ENCODE results near the gene N4BP2L2. TPM values are rescaled to one million over a fixed set of nuclear protein-coding genes. Genes with fewer than 3 reads are reported as not detected.

The N4BP2L2 gene
- polyA plus RNA-seq, 1 donor (not counting 4 experiments of a cell fraction or from before 2014, with no cell fraction given): 75.4 TPM

DNA sequence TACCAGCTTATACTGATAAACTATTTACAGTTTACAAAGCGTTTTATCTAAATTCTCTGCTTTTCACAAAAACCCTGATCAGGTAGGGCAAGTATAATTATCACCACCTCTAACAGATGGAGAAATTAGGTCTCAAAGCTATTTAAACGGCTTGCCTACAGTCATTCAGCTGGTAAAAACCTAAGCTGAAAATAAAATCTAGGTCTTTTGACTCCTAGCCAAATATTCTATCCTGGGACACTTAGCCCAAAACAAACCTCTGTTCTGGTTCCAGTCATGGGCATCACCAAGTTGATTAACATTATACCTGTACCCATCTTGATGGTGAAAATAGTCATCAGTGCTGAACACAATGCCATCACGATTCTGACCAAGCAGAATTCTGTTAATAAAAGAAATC is 11.4 kb downstream of the N4BP2L2 start:
- DNase-seq (ENCODE audit: low read depth, low spot score) (no peak), FAIRE-seq (no peak)
- no peaks in the 10 kb centered on the region for H3K27me3 ChIP-seq (ENCODE audit: control insufficient read depth, extremely low read depth, insufficient read depth, low read length)
- H3K9me3 ChIP-seq (ENCODE audit: control insufficient read depth, low read depth, low read length): no peaks in the 10 kb centered on the region
- no peak overlapping the region for H2AFZ ChIP-seq (ENCODE audit: control insufficient read depth, low read length)
- peaks cover 72% of the 10 kb centered on the region for H3K79me2 ChIP-seq (ENCODE audit: control insufficient read depth, insufficient read depth, low read length)
- no peak overlapping the region for H3K4me2 ChIP-seq (ENCODE audit: control insufficient read depth, extremely low read depth, insufficient read depth, low read depth, low read length)
- H3K9me1 ChIP-seq (ENCODE audit: control insufficient read depth, extremely low read depth, insufficient read depth, low read length): no peaks in the 10 kb centered on the region
- H3K27ac ChIP-seq (ENCODE audit: control insufficient read depth, insufficient read depth, low read length): no peak overlapping the region
- dilution Hi-C loops (cut with MboI; ENCODE audit: extremely low pct_ligation_motif_present, low sequenced_read_pairs): no loop called here
- peaks cover 3% of the 10 kb centered on the region for H3K4me1 ChIP-seq (ENCODE audit: control insufficient read depth, extremely low read depth, insufficient read depth, low read length)
- no peak overlapping the region for H3K9ac ChIP-seq (ENCODE audit: control insufficient read depth, extremely low read depth, insufficient read depth, low read length)
- TF ChIP-seq, protein P1, sequence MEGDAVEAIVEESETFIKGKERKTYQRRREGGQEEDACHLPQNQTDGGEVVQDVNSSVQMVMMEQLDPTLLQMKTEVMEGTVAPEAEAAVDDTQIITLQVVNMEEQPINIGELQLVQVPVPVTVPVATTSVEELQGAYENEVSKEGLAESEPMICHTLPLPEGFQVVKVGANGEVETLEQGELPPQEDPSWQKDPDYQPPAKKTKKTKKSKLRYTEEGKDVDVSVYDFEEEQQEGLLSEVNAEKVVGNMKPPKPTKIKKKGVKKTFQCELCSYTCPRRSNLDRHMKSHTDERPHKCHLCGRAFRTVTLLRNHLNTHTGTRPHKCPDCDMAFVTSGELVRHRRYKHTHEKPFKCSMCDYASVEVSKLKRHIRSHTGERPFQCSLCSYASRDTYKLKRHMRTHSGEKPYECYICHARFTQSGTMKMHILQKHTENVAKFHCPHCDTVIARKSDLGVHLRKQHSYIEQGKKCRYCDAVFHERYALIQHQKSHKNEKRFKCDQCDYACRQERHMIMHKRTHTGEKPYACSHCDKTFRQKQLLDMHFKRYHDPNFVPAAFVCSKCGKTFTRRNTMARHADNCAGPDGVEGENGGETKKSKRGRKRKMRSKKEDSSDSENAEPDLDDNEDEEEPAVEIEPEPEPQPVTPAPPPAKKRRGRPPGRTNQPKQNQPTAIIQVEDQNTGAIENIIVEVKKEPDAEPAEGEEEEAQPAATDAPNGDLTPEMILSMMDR (optimal IDR thresholded peaks at IDR 0.05 in 1 of 3, IDR thresholded peaks at IDR 0.05 in 1 of 3, conservative IDR thresholded peaks at IDR 0.05 in 1 of 3; ENCODE audit: extremely low read depth in 1 of 3, insufficient read depth in 2 of 3, low read length in 3 of 3): no peak
- TF ChIP-seq EZH2 (IDR thresholded peaks at IDR 0.05; ENCODE audit: low read length): no peak
- no peaks in the 10 kb centered on the region for H4K20me1 ChIP-seq (ENCODE audit: control insufficient read depth, extremely low read depth, insufficient read depth, low read length)
- peaks cover 3 to 4% of the 10 kb centered on the region in 2 experiments for H3K36me3 ChIP-seq (ENCODE audit: control insufficient read depth in 2 of 2, extremely low read depth in 1 of 2, insufficient read depth in 2 of 2, low read length in 2 of 2)
- no peak overlapping the region for H3K4me3 ChIP-seq (ENCODE audit: control insufficient read depth in 2 of 3, extremely low read depth in 1 of 3, insufficient read depth in 2 of 3, low read depth in 1 of 3, low read length in 3 of 3)

DNA sequence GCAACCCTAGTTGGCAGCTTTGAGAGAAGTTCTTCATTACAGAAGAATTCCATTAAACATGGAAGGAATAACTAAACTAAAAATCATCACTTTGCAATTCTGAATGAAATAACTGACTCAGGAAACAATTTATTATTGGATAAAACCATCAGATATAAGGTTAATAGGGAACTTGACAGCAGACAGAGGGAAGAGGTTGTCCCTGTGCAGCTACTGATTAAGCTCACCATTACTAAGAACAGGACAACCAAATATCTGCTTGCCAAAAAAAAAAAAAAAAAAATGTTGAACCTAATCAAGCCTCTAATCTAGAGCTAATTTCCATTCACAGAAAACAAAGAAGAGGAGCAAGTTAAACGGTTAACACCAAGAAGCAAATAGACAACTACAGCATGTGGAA is 12.8 kb downstream of the N4BP2L2 start:
- peaks cover 59% of the 10 kb centered on the region for H3K79me2 ChIP-seq (ENCODE audit: control insufficient read depth, insufficient read depth, low read length)
- dilution Hi-C loops (cut with MboI; ENCODE audit: extremely low pct_ligation_motif_present, low sequenced_read_pairs): no loop called here
- no peaks in the 10 kb centered on the region for H3K9me3 ChIP-seq (ENCODE audit: control insufficient read depth, low read depth, low read length)

More for the DNA sequence above, 12.8 kb downstream of the N4BP2L2 start:
- H3K4me1 ChIP-seq (ENCODE audit: control insufficient read depth, extremely low read depth, insufficient read depth, low read length): peaks cover 3% of the 10 kb centered on the region
- H4K20me1 ChIP-seq (ENCODE audit: control insufficient read depth, extremely low read depth, insufficient read depth, low read length): no peaks in the 10 kb centered on the region
- TF ChIP-seq EZH2 (IDR thresholded peaks at IDR 0.05; ENCODE audit: low read length): no peak
- TF ChIP-seq, protein P1 (optimal IDR thresholded peaks at IDR 0.05 in 1 of 3, IDR thresholded peaks at IDR 0.05 in 1 of 3, conservative IDR thresholded peaks at IDR 0.05 in 1 of 3; ENCODE audit: extremely low read depth in 1 of 3, insufficient read depth in 2 of 3, low read length in 3 of 3): no peak
- H3K4me2 ChIP-seq (ENCODE audit: control insufficient read depth, extremely low read depth, insufficient read depth, low read depth, low read length): no peak overlapping the region
- no peak overlapping the region for H3K27ac ChIP-seq (ENCODE audit: control insufficient read depth, insufficient read depth, low read length)
- H3K9me1 ChIP-seq (ENCODE audit: control insufficient read depth, extremely low read depth, insufficient read depth, low read length): no peaks in the 10 kb centered on the region
- H2AFZ ChIP-seq (ENCODE audit: control insufficient read depth, low read length): no peak overlapping the region
- H3K4me3 ChIP-seq (ENCODE audit: control insufficient read depth in 2 of 3, extremely low read depth in 1 of 3, insufficient read depth in 2 of 3, low read depth in 1 of 3, low read length in 3 of 3): no peak overlapping the region
- no peak overlapping the region for H3K9ac ChIP-seq (ENCODE audit: control insufficient read depth, extremely low read depth, insufficient read depth, low read length)
- FAIRE-seq (no peak), DNase-seq (ENCODE audit: low read depth, low spot score) (no peak)
- peaks cover 3 to 4% of the 10 kb centered on the region in 2 experiments for H3K36me3 ChIP-seq (ENCODE audit: control insufficient read depth in 2 of 2, extremely low read depth in 1 of 2, insufficient read depth in 2 of 2, low read length in 2 of 2)
- no peaks in the 10 kb centered on the region for H3K27me3 ChIP-seq (ENCODE audit: control insufficient read depth, extremely low read depth, insufficient read depth, low read length)

Measured in keratinocyte (primary cell).